ENCODE measurements around the gene OR51F2. TPM values are rescaled to one million over a fixed set of nuclear protein-coding genes. Genes with fewer than 3 reads are reported as not detected.
"Not testable (repeated sequence)": the region's sequence is repeated elsewhere in the genome, so short reads cannot be mapped to it uniquely, and the experiment has no call there.

Gene OR51F2, protein sequence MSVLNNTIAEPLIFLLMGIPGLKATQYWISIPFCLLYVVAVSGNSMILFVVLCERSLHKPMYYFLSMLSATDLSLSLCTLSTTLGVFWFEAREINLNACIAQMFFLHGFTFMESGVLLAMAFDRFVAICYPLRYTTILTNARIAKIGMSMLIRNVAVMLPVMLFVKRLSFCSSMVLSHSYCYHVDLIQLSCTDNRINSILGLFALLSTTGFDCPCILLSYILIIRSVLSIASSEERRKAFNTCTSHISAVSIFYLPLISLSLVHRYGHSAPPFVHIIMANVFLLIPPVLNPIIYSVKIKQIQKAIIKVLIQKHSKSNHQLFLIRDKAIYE
- not detected for total RNA-seq
- long read RNA-seq = 0 reads

DNA sequence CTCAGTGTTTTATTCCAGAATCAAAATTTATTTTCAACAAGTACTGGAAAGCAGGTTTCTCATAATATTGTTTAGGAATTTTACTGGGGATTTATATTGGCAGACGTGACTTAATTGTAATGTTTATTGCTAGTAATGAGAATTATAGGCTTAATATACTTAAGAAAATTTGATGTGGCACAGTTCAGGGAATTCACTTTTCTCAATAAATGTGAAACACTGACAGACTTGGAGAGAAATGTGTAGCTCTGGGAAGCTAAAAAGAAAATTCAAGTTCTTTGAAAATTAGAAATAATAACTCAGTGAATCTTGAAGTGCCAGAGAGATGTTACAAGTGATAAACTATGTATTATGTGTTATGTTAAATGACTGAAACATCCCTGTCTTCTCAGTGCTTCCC, at the start of gene OR51F2:
Gene OR51F2, plus strand, starts transcription at position 301 of the 400 bp plus-strand sequence. CDS start 101 bp downstream, outside the sequence.
- no peak for ATAC-seq
- no peak for DNase-seq
- intact Hi-C loops (cut with DNase I, micrococcal nuclease) = no loop called here

DNA sequence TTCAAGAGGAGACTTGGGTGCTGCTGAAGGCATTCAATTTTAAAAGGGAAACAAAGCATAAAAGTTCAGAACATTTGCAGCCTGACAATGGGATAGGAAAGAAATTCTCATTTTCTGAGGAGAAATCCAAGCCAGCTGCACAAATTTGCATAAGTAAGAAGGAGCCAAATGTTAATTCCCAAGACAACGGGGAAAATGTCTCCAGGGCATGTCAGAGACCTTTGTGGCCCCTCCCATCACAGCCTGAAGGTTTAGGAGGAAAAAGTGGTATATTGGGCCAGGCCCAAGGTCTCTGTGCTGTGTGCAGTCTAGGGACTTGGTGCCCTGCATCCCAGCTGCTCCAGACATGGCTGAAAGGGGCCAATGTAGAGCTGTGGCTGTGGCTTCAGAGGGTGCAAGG, 38.7 kb upstream of the OR51F2 start:
- no peak for DNase-seq
- ATAC-seq = no peak
- intact Hi-C loops (cut with DNase I, micrococcal nuclease) = no loop called here

DNA sequence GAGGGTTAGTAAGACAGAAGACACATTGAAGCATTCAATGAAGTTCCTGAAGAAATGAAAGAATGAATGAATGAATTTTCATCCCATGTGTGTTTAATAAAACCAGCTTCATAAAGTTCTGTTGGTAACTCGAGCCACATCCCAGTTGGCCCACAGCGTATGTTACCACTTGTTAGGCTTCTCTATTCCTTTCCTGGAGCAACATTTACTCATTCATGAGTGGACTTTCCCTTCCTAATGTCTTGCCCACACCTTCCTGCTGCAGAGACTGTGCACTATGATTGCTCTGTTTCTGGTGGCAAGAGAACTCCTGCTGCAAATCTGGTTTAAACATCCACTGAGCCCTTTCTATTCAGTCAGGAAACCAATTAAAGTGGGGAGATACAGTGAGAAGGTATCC, 23.9 kb upstream of the OR51F2 start:
- DNase-seq = peak in 1 of 2 donors; percentile 7
- intact Hi-C loops (cut with DNase I, micrococcal nuclease) = no loop called here
- ATAC-seq = peak; percentile 80

DNA sequence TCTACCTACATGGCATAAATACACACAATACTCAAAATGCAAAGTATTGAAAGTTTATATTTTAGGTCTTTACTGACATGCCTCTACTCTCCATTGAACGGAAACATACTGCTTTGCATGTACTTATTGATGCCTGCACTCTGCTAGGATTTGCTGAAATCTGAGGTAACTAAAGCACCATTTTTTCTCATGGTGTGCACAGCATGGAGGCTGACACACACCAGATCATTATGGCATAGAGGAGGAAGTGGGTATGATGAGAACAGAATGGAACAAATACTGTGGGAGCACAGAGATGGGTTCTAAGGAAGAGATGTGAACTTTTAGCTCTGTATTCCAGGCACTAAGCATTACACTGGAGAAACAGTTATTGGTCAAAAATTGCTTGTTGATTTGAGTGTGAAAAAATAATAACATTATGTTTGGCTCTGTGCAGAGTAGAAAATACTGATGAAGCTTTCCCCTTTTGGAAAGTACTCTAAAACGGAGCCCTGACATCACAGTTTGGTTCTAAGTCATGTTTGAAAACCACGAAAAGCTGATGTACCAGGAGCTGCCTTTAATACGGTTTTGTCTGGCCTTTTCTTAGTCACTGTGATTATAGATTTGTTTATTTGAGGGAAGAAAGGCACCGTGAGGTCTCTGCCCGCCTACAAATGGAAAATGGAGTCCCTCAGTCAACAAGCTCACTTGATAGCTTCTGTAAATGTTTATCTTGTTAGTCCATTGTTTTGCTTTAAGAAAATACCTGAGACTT, 22.5 kb upstream of the OR51F2 start:
- ATAC-seq (no peak), DNase-seq (no peak)
- intact Hi-C loops (cut with DNase I, micrococcal nuclease) = no loop called here

DNA sequence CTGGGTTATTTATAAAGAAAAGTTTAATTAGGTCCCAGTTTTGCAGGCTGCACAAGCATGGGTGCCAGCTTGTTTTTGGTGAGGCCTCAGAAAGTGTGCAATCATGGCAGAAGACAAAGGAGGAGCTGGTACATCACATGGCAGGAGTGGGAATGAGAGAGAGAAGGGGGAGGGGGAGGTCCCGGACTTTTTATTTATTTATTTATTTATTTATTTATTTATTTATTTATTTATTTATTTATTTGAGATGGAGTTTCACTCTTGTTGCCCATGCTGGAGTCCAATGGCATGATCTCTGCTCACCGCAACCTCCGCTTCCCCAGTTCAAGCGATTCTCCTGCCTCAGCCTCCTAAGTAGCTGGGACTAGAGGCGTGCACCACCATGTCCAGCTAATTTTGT, 19.8 kb upstream of the OR51F2 start:
- intact Hi-C loops (cut with DNase I, micrococcal nuclease); ATAC-seq; DNase-seq: not testable (repeated sequence)

DNA sequence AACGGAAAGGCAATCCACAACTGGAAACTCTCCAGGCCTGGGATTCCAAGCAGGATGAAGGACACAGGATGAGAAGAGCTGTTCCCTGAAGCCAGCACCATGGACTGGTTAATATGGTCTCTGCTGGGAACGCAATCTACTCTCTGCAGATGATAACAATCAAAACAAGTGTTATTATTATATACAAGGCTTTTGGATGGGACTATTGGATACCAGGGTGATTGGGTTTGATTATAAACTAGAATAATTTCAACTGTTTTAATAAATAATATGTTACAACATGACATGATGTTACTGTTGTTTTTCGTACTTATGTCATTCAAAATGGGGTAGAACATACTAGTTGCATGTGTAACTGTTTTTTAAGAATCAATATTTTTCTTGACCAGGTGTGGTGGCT, 16.8 kb upstream of the OR51F2 start, which contains the start of gene OR52R1:
Gene OR52R1, minus strand, starts transcription at position 101 of the 400 bp plus-strand sequence. Its CDS starts 0 bp downstream, at position 101.
- ATAC-seq = no peak
- intact Hi-C loops (cut with DNase I, micrococcal nuclease) = no loop called here
- no peak for DNase-seq

DNA sequence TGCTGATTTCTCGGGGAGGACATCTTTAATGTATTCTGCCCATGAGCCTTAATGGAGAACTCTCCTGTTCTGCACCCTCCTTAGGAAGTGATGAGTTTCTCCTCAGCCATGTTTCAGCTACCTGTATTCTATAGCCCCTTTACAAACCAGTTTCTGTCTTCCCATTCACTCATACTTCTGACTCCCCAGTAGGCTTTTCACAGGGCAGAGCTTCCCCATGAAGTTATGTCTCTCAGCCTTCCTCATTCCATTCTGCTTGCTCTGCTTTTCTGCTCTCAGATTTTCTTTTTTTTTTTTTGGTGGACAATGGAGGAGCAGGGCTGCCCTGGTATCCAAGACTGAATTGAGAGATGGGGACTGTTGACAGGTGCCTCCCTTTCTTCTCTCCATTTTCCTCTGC, 12.6 kb upstream of the OR51F2 start:
- DNase-seq (no peak), ATAC-seq (no peak)
- intact Hi-C loops (cut with DNase I, micrococcal nuclease) = no loop called here

DNA sequence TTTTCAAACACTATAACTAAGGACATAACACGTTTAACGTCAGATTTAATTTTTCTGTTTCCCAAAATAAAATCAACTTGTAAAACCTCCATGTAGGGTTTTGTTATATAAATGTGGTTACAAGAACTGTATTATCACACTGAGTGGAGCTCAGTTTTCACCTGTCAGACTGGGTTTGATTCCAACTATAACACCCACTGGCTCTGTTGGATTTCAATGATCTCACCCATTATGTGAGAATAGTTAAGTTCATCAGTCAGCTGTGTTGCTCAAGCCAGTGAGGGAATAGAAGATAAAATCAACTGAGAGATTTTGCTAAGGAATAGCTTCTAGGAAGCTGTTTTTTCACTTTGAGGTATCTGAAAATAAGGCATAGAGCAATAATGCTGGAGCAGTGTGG, 11.9 kb upstream of the OR51F2 start:
- DNase-seq = no peak
- no peak for ATAC-seq
- intact Hi-C loops (cut with DNase I, micrococcal nuclease) = no loop called here

DNA sequence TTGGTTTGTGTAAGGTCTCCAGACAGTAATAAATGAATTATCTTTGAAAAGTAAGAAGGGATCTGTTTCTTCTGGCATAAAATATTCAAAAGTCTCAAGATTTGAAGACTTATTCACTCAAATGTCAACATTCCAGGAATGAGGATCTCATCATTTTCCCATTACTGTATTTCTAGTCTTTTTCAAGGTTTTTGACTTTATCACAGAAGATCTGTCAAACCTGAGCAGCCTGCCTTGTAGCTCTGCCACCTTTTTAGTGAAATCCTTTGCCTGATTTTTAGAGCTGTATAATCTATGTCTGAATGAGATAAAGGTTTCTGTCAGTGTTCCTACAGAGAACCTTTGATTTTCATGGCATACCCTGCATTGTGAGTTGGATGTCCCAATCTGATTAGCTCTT, 4.0 kb downstream of the OR51F2 start:
- intact Hi-C loops (cut with DNase I, micrococcal nuclease) = no loop called here
- ATAC-seq (no peak), DNase-seq (no peak)

DNA sequence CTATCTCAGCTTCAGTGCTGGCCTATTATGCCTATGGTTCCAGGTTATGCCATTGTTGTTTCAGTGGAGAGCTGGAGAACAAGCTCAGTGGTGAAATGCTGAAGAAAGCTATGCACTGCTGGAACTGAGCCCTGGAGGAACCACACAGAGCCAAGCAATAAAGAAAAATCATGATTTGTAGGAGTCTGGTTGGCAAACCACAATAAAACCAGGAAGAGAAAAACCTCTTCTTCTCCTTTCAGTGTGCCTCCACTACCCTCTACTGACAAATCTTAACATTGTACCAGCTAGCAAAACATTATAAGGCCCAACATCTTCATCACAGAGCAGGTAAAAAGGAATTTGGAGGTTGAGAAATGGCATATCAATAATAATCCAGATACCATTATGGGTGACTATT, 5.3 kb downstream of the OR51F2 start:
- intact Hi-C loops (cut with DNase I, micrococcal nuclease) = loop anchor here in 1 of 2 donors (2.0 kb wide), 1 partner anchor 192 kb away; no protein-coding TSS in a partner anchor
- ATAC-seq = peak; percentile 68
- no peak for DNase-seq

DNA sequence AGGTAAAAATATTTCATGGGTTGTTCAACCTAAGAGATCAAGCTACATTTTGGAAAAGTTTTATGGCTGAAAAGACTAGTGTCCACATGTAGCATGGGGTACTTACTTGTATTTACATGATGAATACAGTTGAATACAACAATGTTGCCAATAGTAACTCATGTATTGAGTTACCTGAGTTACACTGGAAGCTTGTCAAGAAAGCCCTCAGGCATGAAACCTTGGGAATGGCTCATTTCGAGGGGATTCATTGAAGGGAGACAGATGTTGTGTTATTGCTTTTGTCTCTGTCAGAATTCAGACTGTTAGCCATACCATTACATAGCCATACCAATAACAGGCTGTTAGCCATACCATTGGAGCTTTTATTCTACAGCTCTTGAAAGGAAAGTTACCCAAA, 9.2 kb downstream of the OR51F2 start:
- intact Hi-C loops (cut with DNase I, micrococcal nuclease) = no loop called here
- DNase-seq (no peak), ATAC-seq (no peak)

DNA sequence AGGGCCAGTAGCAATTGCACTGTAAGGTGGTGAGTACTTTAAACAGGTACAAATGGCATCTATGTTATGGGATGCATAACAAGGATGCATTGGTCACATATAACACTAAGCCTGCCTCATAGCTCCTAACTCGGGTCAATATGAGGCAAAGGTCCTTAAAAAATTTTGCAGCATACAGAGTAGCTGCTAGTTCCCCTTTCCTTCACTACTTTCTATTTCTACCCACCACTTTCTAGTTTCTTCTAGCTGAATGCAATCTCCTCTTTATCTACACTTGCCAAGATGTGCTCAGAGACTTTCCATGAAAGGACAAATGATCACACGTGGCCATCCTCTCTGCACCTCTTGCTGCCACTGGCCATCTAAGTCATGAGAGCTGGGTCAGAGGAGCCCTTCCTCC, 9.8 kb downstream of the OR51F2 start:
- no peak for DNase-seq
- no peak for ATAC-seq
- intact Hi-C loops (cut with DNase I, micrococcal nuclease) = no loop called here

DNA sequence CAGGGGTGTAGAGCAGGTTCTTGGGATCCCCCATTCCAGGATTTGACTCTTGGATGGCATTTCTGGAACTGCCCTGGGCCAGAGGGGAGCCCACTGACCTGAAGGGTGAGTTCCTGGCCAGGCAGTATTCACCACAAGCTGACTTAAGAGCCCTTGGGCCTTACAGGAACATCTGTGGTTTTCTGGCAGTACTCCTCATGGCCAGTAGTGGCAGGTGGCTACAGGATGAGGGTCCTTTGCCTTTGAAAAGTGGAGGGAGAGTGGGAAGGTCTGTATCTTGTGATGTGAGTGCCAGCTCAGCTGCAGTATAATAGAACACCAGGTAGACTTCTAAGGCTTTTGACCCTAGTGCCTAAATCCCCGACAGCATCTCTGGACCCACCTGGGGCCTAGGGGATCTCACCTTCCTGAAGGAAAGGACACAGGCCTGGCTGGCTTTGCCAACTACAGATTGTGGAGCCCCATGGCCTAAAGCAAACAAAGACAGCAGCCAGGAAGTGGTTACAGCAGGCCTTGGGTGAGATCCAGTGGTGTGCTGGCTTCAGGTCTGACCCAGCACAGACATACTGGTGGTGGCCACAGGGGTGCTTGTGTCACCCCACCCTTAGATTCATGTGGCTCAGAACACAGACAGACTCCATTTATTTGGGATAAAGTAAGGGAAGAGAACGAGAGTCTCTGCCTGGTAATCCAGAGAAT, 18.9 kb downstream of the OR51F2 start:
- ATAC-seq = no peak
- DNase-seq = no peak
- intact Hi-C loops (cut with DNase I, micrococcal nuclease) = no loop called here

DNA sequence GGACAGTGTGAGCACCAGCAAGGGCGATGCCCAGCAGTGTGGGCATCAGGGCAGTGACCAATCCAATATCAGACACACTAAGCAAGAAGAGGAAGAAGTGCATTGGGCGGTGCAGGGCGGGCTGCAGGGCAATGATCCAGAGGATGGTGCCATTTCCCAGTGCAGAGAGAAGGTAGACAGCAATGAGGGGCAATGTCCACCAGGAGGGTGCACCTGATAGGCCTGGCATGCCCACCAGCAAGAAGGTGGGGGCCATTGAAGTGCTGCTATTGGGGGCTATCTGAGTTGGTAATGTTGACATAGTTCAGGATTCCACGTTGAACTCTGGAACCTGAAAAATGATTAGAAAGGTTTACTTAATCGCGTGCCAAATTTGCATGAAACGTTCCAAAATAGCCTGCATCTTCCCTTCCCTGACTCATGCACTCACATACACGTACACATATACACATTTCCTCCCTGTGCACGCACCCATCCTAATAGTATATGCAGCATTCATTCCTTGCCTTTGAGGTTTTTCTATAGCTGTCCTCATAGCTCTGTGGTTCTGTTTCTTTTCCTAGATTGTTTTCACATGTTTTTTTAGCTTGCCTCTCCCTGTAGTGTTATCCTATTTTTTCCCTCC, 27.9 kb downstream of the OR51F2 start, which contains the start of gene OR51S1:
Gene OR51S1, minus strand, starts transcription at position 301 of the 625 bp plus-strand sequence. Its CDS starts 0 bp downstream, at position 301.
- DNase-seq = no peak
- no peak for ATAC-seq
- intact Hi-C loops (cut with DNase I, micrococcal nuclease) = no loop called here

DNA sequence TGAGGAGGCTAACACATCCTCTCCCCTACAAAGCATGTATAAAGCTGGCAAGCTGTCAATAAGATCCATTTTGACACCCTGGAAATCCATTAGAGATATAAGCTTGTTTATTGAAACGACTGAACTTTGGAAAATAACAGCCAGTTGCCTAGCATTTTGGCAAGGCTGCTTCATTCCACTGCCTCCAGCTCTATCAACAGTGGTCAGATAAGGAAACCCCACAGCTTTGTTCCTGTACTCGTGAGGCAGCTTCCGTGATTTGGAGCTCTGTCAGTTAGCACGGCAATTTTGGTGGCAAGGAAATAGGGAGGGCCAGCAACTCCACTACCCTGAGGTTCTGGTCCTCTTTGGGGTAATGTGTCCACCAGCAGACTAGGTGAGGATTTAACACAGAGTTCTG, 29.9 kb downstream of the OR51F2 start:
- DNase-seq = no peak
- intact Hi-C loops (cut with DNase I, micrococcal nuclease) = no loop called here
- no peak for ATAC-seq

DNA sequence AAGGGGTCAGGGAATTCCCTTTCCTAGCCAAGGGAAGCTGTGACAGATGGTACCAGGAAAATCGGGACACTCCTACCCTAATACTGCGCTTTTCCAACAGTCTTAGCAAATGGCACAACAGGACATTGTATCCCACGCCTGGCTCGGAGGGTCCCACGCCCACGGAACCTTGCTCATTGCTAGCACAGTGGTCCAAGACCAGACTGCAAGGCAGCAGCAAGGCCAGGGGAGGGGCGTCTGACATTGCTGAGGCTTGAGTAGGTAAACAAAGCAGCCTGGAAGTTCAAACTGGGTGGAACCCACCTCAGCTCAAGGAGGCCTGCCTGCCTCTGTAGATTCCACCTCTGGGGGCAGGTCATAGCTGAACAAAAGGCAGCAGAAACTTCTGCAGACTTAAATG, 33.2 kb downstream of the OR51F2 start:
- ATAC-seq; DNase-seq; intact Hi-C loops (cut with DNase I, micrococcal nuclease): not testable (repeated sequence)

DNA sequence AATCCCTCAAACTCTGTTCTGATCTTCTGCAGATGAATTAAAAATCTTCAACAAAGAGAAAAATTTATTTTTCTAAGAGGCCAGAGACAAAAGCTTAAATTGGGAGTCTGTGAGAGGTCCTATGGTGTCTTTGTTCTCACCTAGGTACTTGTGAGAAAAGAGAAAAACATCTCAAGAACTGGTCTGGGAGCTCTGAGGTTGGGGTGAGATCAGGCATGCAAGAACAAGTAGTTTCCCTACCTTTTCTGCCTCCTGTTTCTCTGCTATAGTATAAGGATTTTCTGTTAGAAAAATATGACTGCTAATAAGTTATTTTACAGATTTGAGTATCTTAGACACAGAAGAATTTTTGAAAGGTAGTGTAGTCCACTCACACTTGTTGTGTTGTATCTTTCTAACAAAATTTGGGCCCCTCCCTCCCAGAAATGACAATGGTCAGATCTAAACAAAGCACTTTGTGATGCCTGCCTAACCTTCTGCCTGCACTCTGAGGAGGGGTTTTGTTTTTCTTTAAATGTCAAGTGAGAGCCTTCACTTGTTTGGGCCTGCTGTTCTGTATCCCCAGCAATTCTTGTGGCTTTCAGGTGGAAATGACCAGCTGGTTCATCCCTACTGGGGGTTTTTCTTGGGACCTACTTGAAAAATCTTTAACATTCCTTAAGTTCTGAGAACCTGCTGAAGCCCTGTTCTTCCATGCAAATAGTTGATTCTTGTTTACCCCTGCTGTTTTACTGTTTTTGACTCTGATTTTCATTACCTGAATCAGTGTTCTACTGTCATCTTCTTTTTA, 41.5 kb downstream of the OR51F2 start:
- no peak for DNase-seq
- intact Hi-C loops (cut with DNase I, micrococcal nuclease) = no loop called here

DNA sequence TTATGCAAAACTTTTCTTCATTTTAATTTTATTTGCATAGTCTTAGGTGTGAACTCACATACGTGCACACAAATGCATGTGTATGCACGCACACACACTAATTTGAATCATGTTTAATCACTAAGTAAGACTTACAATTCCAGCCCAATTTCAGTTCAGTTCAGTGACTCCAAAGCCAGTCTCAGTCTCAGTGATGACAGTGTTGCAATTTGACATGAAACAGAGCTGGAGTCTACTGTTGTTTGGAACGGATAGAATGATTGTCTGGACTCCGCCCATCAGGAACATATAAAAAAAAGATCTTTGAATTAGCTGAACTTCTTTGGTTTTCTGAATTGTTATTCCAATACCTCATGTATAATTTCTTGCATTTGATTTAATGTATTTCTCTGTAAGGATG, 42.8 kb downstream of the OR51F2 start:
- ATAC-seq = no peak
- intact Hi-C loops (cut with DNase I, micrococcal nuclease) = no loop called here
- DNase-seq = no peak

More for the DNA sequence above, 41.5 kb downstream of the OR51F2 start:
- ATAC-seq = no peak
